ENCODE results near the gene MINDY4.

DNA sequence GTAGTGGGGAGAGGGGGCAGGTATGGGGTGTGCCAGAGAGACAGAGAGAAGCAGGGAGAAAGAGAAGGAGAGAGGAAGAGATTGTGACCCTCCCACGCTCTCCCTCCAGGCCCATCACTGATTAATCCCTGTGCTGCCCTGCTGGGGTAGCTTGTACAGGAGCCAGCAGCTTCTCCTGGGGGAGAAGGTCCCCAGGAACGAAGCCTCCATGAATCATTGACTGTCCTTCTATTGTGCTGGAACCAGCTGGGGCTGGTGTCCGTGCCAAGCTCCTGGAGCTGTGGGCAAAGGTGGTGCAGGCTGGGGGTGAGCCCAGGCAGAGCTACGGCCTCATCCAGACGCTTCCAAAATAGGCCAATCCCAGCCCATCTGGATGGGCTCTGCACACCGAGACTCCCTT lies 161.3 kb downstream of the MINDY4 start:
- TF ChIP-seq, protein P1, sequence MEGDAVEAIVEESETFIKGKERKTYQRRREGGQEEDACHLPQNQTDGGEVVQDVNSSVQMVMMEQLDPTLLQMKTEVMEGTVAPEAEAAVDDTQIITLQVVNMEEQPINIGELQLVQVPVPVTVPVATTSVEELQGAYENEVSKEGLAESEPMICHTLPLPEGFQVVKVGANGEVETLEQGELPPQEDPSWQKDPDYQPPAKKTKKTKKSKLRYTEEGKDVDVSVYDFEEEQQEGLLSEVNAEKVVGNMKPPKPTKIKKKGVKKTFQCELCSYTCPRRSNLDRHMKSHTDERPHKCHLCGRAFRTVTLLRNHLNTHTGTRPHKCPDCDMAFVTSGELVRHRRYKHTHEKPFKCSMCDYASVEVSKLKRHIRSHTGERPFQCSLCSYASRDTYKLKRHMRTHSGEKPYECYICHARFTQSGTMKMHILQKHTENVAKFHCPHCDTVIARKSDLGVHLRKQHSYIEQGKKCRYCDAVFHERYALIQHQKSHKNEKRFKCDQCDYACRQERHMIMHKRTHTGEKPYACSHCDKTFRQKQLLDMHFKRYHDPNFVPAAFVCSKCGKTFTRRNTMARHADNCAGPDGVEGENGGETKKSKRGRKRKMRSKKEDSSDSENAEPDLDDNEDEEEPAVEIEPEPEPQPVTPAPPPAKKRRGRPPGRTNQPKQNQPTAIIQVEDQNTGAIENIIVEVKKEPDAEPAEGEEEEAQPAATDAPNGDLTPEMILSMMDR (IDR thresholded peaks at IDR 0.05; ENCODE audit: control extremely low read depth in 1 of 3, insufficient read depth in 1 of 3, low read depth in 1 of 3, low read length in 3 of 3): no peak
- TF ChIP-seq RAD21 (IDR thresholded peaks at IDR 0.05 in 1 of 2, conservative IDR thresholded peaks at IDR 0.05 in 1 of 2; ENCODE audit: low read depth in 2 of 2, low read length in 2 of 2) (no peak), ASH2L (IDR thresholded peaks at IDR 0.05; ENCODE audit: low read length) (no peak), HDAC6 (IDR thresholded peaks at IDR 0.05; ENCODE audit: low read depth, low read length) (no peak), TAF1 (IDR thresholded peaks at IDR 0.05; ENCODE audit: low read depth, low read length) (no peak), POLR2A (IDR thresholded peaks at IDR 0.05; ENCODE audit: control extremely low read depth in 1 of 2, low read depth in 2 of 2, low read length in 2 of 2) (no peak), RFX5 (IDR thresholded peaks at IDR 0.05; ENCODE audit: borderline replicate concordance, low read depth, low read length) (no peak), POLR2AphosphoS5 (IDR thresholded peaks at IDR 0.05; ENCODE audit: low read depth, low read length) (no peak), NANOG (IDR thresholded peaks at IDR 0.05; ENCODE audit: insufficient read depth, low read depth, low read length, poor library complexity, severe bottlenecking) (no peak), KDM1A (IDR thresholded peaks at IDR 0.05; ENCODE audit: borderline replicate concordance, low read length) (no peak), JUN (IDR thresholded peaks at IDR 0.05; ENCODE audit: low read depth, low read length) (no peak), TBP (IDR thresholded peaks at IDR 0.05; ENCODE audit: low read depth, low read length) (no peak)
- TF ChIP-seq, protein P2, sequence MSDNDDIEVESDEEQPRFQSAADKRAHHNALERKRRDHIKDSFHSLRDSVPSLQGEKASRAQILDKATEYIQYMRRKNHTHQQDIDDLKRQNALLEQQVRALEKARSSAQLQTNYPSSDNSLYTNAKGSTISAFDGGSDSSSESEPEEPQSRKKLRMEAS (IDR thresholded peaks at IDR 0.05): no peak
- TF ChIP-seq, protein P3, sequence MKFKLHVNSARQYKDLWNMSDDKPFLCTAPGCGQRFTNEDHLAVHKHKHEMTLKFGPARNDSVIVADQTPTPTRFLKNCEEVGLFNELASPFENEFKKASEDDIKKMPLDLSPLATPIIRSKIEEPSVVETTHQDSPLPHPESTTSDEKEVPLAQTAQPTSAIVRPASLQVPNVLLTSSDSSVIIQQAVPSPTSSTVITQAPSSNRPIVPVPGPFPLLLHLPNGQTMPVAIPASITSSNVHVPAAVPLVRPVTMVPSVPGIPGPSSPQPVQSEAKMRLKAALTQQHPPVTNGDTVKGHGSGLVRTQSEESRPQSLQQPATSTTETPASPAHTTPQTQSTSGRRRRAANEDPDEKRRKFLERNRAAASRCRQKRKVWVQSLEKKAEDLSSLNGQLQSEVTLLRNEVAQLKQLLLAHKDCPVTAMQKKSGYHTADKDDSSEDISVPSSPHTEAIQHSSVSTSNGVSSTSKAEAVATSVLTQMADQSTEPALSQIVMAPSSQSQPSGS (IDR thresholded peaks at IDR 0.05; ENCODE audit: low read length): no peak

Measured in H1 (cell line).